Breast epithelium (tissue), 4 donors: ENCODE data around the gene KYNU. TPM values are rescaled to one million over a fixed set of nuclear protein-coding genes. Genes with fewer than 3 reads are reported as not detected.

Source experiments
- DNase-seq, 2 donors: peaks; one replicate each; pipeline ENCODE4 v3.0.0-alpha.2; 2019; ENCODE audit warnings: low spot score in 2 of 2
- H3K27ac ChIP-seq, 2 donors: fragments of 200-600 bp; sonication (generic) in 1 of 2; one replicate each; pipeline ENCODE4 v1.5.1; 2016 to 2019; ENCODE audit warnings: mild to moderate bottlenecking in 1 of 2
- H3K27me3 ChIP-seq, 2 donors: fragments of 200-600 bp; sonication (generic) in 1 of 2; one replicate each; pipeline versions ENCODE4 v1.5.1 to v1.6.0; 2017 to 2019; ENCODE audit warnings: control low read depth in 1 of 2, mild to moderate bottlenecking in 1 of 2
- H3K36me3 ChIP-seq: fragments of 200-600 bp; one replicate; pipeline ENCODE4 v1.5.1; 2019
- H3K4me1 ChIP-seq, 2 donors: fragments of 200-600 bp; sonication (generic); one replicate each; pipeline ENCODE4 v1.5.1; 2016 to 2019; ENCODE audit warnings: control low read depth in 1 of 2
- H3K4me3 ChIP-seq, 3 donors: fragments of 200-600 bp; sonication (generic); 1 replicate in 2 of 3; 2 replicates in 1 of 3; pipeline ENCODE4 v1.5.1; 2016 to 2019; ENCODE audit warnings: mild to moderate bottlenecking in 3 of 3, moderate library complexity in 2 of 3
- H3K9me3 ChIP-seq, 2 donors: fragments of 200-600 bp; sonication (generic) in 1 of 2; one replicate each; pipeline ENCODE4 v1.5.1; 2016 to 2019; ENCODE audit warnings: control low read depth in 1 of 2
- CTCF ChIP-seq, 3 donors: fragments of 450-650 bp; IDR thresholded peaks; one replicate each; pipeline ENCODE4 v1.5.1; 2016 to 2017; ENCODE audit warnings: antibody characterized with exemption in 3 of 3, mild to moderate bottlenecking in 3 of 3, moderate library complexity in 3 of 3
- POLR2A ChIP-seq: fragments of 450-650 bp; IDR thresholded peaks from one replicate; pipeline ENCODE4 v1.6.1; 2016; ENCODE audit warnings: antibody characterized with exemption, mild to moderate bottlenecking, moderate library complexity
- POLR2AphosphoS5 ChIP-seq, 3 donors: sonication (generic); formaldehyde crosslinking; IDR thresholded peaks; one replicate each; pipeline ENCODE4 v1.6.1; 2017; ENCODE audit warnings: antibody characterized with exemption in 3 of 3
- intact Hi-C: fragments of 100-400 bp; cut with DNase I; formaldehyde crosslinking; loops from one replicate; pipeline ENCODE4 v1.15.1; 2023; ENCODE audit warnings: low total_unique reads
- total RNA-seq, 3 donors: library from RNA; depleted of rRNA; stranded (reverse); fragments of >200 nt; gene quantifications; one replicate each; pipeline ENCODE4 v1.1.0, GENCODE V29; 2016

Gene KYNU
- total RNA-seq, 3 donors from 2014 or later = 6.9 to 13.1 (median 11.7) TPM

DNA sequence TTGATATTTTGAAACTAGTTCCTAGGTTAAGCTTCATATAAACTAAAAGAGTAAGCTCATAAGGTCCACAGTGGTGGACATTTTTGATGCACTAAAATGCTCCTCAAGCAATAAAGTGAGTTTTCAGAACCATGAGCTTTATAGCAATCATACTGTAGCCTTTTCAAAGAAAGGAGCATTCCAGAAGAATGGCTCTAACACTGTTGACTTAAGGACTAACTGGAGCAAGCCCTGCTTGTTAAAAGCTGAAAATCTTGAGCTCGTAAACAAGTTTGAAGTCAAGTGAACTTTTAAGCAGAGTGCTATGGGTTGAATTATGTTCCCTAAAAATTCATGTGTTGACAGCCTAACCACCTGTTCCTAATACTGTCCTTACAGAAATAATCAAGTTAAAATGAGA is 38.0 kb downstream of the KYNU start:
- Histone ChIP-seq H3K9me3 (peaks cover 0 to 4% of the 10 kb centered on the region in 2 donors), H3K27me3 (no peaks in the 10 kb centered on the region), H3K27ac (peak overlapping the region in 1 of 2 donors; percentile 21), H3K4me3 (no peak overlapping the region), H3K4me1 (no peaks in the 10 kb centered on the region), H3K36me3 (no peaks in the 10 kb centered on the region)
- no peak for TF ChIP-seq POLR2AphosphoS5 (IDR thresholded peaks at IDR 0.05)
- TF ChIP-seq CTCF (IDR thresholded peaks at IDR 0.05) = no peak
- TF ChIP-seq POLR2A = no peak
- intact Hi-C loops = no loop called here
- no peak for DNase-seq

DNA sequence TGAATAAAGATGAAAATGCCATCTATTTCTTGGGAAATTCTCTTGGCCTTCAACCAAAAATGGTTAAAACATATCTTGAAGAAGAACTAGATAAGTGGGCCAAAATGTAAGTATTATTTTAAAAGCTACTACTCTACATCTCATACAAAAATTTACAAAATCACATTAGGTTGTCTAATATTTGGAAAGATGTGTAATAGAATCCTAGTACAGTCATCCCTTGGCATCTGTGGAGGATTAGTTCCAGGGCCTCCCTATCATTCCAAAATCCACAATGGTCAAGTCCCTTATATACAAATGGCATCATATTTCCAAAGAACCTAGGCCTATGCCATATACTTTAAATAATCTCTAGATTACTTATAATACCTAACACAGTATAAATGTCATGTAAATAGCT is 41.2 kb downstream of the KYNU start:
- H3K4me1 ChIP-seq = no peaks in the 10 kb centered on the region
- H3K4me3 ChIP-seq = no peak overlapping the region
- DNase-seq = no peak
- no peaks in the 10 kb centered on the region for H3K36me3 ChIP-seq
- intact Hi-C loops = no loop called here
- TF ChIP-seq CTCF (IDR thresholded peaks at IDR 0.05) = no peak
- TF ChIP-seq POLR2AphosphoS5 (IDR thresholded peaks at IDR 0.05) = no peak
- no peak for TF ChIP-seq POLR2A
- H3K9me3 ChIP-seq = peaks cover 0 to 4% of the 10 kb centered on the region in 2 donors
- no peaks in the 10 kb centered on the region for H3K27me3 ChIP-seq
- no peak overlapping the region for H3K27ac ChIP-seq

DNA sequence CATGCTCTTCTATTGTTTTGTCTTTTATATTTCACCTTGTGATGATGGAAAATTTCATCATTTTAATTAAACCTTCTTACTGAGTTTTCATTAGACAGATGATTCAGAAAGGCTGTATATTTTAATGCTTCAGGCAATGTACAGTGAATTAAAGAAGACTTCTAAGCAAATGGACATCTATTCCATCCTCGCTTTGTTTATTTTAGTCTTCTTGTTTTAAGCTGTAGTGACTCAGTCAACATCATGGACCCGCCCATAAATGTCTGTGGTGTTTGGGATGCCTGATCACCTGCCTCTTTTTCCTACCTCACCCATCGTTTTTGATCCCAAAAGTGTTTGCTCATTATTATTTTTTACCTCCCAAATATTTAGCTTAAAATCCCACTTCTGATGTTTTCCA is 43.1 kb downstream of the KYNU start:
- TF ChIP-seq POLR2AphosphoS5 (IDR thresholded peaks at IDR 0.05) = no peak
- no peak for TF ChIP-seq POLR2A
- no peak for TF ChIP-seq CTCF (IDR thresholded peaks at IDR 0.05)
- no peaks in the 10 kb centered on the region for H3K27me3 ChIP-seq
- H3K36me3 ChIP-seq = no peaks in the 10 kb centered on the region
- no peak for DNase-seq
- no peaks in the 10 kb centered on the region for H3K9me3 ChIP-seq
- no peak overlapping the region for H3K4me3 ChIP-seq
- no peak overlapping the region for H3K27ac ChIP-seq
- intact Hi-C loops = no loop called here
- no peaks in the 10 kb centered on the region for H3K4me1 ChIP-seq

GRCh38 chr2:142926445-142926844 is 49.0 kb downstream of the KYNU start:
- Histone ChIP-seq H3K4me3 (no peak overlapping the region), H3K27ac (no peak overlapping the region), H3K9me3 (no peaks in the 10 kb centered on the region), H3K36me3 (no peaks in the 10 kb centered on the region), H3K4me1 (no peaks in the 10 kb centered on the region), H3K27me3 (no peaks in the 10 kb centered on the region)
- DNase-seq = no peak
- no peak for TF ChIP-seq POLR2AphosphoS5 (IDR thresholded peaks at IDR 0.05)
- no peak for TF ChIP-seq CTCF (IDR thresholded peaks at IDR 0.05)
- TF ChIP-seq POLR2A = no peak
- intact Hi-C loops = no loop called here

- no peak overlapping the region for H3K27ac ChIP-seq
- H3K4me1 ChIP-seq = no peaks in the 10 kb centered on the region
- TF ChIP-seq CTCF (IDR thresholded peaks at IDR 0.05) = no peak
- TF ChIP-seq POLR2A = no peak
- TF ChIP-seq POLR2AphosphoS5 (IDR thresholded peaks at IDR 0.05) = no peak
- H3K36me3 ChIP-seq = no peaks in the 10 kb centered on the region
- no peaks in the 10 kb centered on the region for H3K27me3 ChIP-seq
- intact Hi-C loops = no loop called here
- no peaks in the 10 kb centered on the region for H3K9me3 ChIP-seq
- no peak overlapping the region for H3K4me3 ChIP-seq
- no peak for DNase-seq
These were observed 53.5 kb downstream of the KYNU start for GRCh38 chr2:142930835-142931398.
